RWPE2 (cell line): ENCODE data around the gene BCL3.

Source experiments
- ATAC-seq: fragments of 200-7000 bp; cut with Tn5 transposase; 3 replicates; pipeline ENCODE4 v1.9.1; 2021; ENCODE audit warnings: low read depth
- DNase-seq: peaks from one replicate; pipeline ENCODE4 v3.0.0-alpha.2; 2020; ENCODE audit warnings: low spot score
- H3K27ac ChIP-seq: fragments of 450-650 bp; 2 replicates; pipeline ENCODE4 v1.5.1; 2017; ENCODE audit warnings: mild to moderate bottlenecking; ENCODE audit not compliant: poor library complexity, severe bottlenecking
- H3K27me3 ChIP-seq: fragments of 250-450 bp; sonication (Bioruptor Pico); 2 replicates; pipeline ENCODE4 v1.5.1; 2021; ENCODE audit warnings: mild to moderate bottlenecking, moderate library complexity; ENCODE audit not compliant: insufficient read depth, poor library complexity, severe bottlenecking
- H3K36me3 ChIP-seq: fragments of 250-450 bp; sonication (Bioruptor Pico); 2 replicates; pipeline ENCODE4 v1.5.1; 2020; ENCODE audit warnings: low read depth, mild to moderate bottlenecking, moderate library complexity
- H3K4me1 ChIP-seq: fragments of 250-450 bp; sonication (Bioruptor Pico); 2 replicates; pipeline ENCODE4 v1.5.1; 2021; ENCODE audit warnings: mild to moderate bottlenecking, moderate library complexity; ENCODE audit not compliant: insufficient read depth, poor library complexity, severe bottlenecking
- H3K4me3 ChIP-seq: fragments of 250-450 bp; sonication (Bioruptor Pico); 2 replicates; pipeline ENCODE4 v1.5.1; 2021; ENCODE audit warnings: mild to moderate bottlenecking, moderate library complexity; ENCODE audit not compliant: severe bottlenecking
- H3K9me3 ChIP-seq: fragments of 250-450 bp; sonication (Bioruptor Pico); 2 replicates; pipeline ENCODE4 v1.5.1; 2021; ENCODE audit warnings: mild to moderate bottlenecking, moderate library complexity; ENCODE audit not compliant: severe bottlenecking
- TF ChIP-seq, protein P1 (sequence below): fragments of 450-650 bp; IDR thresholded peaks from one replicate; pipeline ENCODE4 v1.5.1; 2017; ENCODE audit warnings: mild to moderate bottlenecking, moderate library complexity; ENCODE audit not compliant: poor library complexity, severe bottlenecking

The BCL3 gene

DNA sequence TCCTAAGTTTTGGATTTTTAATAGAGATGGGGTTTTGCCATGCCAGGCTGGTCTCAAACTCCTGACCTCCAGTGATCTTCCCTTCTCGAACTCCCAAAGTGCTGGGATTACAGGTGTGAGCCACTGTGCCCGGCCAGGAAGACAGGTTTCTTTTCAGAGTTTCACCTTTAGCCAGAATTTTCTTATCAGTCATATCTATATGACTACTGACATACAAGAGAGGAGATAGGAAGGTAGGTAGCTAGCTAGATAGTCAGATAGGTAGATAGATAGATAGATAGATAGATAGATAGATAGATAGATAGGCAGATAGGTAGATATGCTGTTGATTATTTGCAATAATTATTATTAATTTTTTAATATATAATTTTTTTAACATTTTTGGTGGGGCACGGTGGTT lies 36.8 kb downstream of the BCL3 start:
- DNase-seq (no peak), ATAC-seq (no peak)
- no peaks in the 10 kb centered on the region for H3K4me1 ChIP-seq
- no peak overlapping the region for H3K4me3 ChIP-seq
- TF ChIP-seq, protein P1, sequence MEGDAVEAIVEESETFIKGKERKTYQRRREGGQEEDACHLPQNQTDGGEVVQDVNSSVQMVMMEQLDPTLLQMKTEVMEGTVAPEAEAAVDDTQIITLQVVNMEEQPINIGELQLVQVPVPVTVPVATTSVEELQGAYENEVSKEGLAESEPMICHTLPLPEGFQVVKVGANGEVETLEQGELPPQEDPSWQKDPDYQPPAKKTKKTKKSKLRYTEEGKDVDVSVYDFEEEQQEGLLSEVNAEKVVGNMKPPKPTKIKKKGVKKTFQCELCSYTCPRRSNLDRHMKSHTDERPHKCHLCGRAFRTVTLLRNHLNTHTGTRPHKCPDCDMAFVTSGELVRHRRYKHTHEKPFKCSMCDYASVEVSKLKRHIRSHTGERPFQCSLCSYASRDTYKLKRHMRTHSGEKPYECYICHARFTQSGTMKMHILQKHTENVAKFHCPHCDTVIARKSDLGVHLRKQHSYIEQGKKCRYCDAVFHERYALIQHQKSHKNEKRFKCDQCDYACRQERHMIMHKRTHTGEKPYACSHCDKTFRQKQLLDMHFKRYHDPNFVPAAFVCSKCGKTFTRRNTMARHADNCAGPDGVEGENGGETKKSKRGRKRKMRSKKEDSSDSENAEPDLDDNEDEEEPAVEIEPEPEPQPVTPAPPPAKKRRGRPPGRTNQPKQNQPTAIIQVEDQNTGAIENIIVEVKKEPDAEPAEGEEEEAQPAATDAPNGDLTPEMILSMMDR, result no peak
- H3K27ac ChIP-seq, result no peak overlapping the region
- no peaks in the 10 kb centered on the region for H3K27me3 ChIP-seq
- H3K36me3 ChIP-seq, result peaks cover 79% of the 10 kb centered on the region
- no peaks in the 10 kb centered on the region for H3K9me3 ChIP-seq

DNA sequence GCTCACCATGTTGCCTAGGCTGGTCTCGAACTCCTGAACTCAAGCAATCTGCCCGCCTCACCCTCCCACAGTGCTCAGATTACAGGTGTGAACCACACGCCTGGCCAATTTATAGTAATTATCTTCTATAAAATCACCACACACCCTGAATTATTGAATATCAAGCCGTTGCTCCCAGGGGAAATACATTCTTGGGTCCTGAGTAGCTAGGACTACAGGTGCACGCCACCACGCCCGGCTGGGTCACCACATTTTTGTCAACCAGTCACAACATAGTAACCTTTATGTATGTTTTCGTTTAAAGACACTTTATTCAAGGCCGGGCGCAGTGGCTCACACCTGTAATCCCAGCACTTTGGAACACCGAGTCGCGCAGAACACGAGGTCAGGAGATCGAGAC lies 37.5 kb downstream of the BCL3 start:
- H3K4me1 ChIP-seq, result no peaks in the 10 kb centered on the region
- no peak overlapping the region for H3K4me3 ChIP-seq
- H3K9me3 ChIP-seq, result no peaks in the 10 kb centered on the region
- TF ChIP-seq, protein P1, result no peak
- H3K27me3 ChIP-seq, result no peaks in the 10 kb centered on the region
- ATAC-seq (no peak), DNase-seq (no peak)
- peaks cover 81% of the 10 kb centered on the region for H3K36me3 ChIP-seq
- H3K27ac ChIP-seq, result no peak overlapping the region

DNA sequence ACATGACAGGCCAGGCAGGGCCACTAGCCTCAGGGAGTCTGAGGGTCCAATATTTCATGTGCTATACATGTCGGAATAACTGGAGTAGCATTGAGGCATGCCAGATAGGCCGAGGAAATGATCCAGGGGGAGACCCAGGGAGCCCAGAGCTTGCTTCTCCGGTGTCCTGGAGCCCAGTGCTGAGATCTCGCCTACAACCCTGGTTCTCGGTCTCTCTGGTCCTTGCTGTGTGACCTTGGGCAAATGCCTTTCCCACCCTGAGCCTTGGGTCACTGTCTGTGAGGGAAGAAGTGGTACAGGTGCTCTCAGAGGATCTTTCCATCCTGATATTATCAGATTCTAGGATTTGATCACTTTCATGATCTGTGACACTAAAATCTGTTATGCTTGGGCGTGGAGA lies 40.5 kb downstream of the BCL3 start:
- ATAC-seq, result no peak
- peaks cover 95% of the 10 kb centered on the region for H3K36me3 ChIP-seq
- no peaks in the 10 kb centered on the region for H3K27me3 ChIP-seq
- H3K27ac ChIP-seq, result no peak overlapping the region
- H3K4me3 ChIP-seq, result no peak overlapping the region
- TF ChIP-seq, protein P1, result no peak
- H3K9me3 ChIP-seq, result no peaks in the 10 kb centered on the region
- DNase-seq, result no peak
- H3K4me1 ChIP-seq, result no peaks in the 10 kb centered on the region

DNA sequence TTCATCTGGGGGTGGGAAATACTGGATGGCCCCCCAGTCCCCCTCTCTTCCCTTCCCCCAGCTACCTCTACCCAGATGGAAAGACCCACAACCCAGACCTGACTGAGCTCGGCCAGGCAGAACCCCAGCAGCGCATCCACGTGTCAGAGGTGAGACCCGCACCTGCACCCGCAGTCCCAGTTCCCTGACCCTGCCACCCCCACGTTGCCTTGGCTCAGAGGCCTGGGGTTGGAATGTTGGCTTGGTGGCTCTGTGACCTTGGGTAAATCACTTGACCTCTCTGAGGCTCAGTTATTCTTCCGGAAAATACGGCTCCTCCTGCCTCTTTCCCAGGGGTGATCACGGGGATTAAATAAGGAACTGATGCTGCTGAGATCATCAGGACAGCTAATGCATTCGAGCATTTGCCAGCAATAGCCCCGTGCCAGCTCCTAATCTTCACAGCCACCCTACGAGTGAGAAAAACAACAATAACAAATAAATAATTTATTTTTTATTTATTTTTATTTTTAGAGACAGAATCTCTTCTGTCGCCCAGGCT lies 41.5 kb downstream of the BCL3 start:
- Histone ChIP-seq H3K27me3 (no peaks in the 10 kb centered on the region), H3K4me3 (no peak overlapping the region), H3K27ac (no peak overlapping the region), H3K4me1 (no peaks in the 10 kb centered on the region), H3K9me3 (no peaks in the 10 kb centered on the region), H3K36me3 (peaks cover 87% of the 10 kb centered on the region)
- DNase-seq, result no peak
- no peak for ATAC-seq
- TF ChIP-seq, protein P1, result no peak

DNA sequence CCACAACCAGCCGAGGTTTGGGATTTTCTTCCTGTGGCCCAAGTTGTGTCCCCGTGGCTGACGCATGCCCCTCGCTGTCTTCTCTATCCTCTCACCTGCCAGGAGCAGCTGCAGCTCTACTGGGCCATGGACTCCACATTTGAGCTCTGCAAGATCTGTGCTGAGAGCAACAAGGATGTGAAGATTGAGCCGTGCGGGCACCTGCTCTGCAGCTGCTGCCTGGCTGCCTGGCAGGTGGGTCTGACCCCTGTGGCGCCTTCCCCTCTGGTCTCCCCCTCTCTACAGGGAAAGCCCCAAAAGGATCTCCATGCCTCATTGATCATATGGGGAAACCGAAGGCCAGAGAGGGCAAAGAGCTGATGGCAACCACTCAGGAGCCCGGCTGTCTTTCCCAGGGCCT lies 43.8 kb downstream of the BCL3 start:
- DNase-seq (no peak), ATAC-seq (no peak)
- TF ChIP-seq, protein P1, result no peak
- no peak overlapping the region for H3K4me3 ChIP-seq
- no peak overlapping the region for H3K27ac ChIP-seq
- no peaks in the 10 kb centered on the region for H3K9me3 ChIP-seq
- no peaks in the 10 kb centered on the region for H3K27me3 ChIP-seq
- H3K4me1 ChIP-seq, result no peaks in the 10 kb centered on the region
- peaks cover 82% of the 10 kb centered on the region for H3K36me3 ChIP-seq
